GM19468 (cell line): Measurements from ENCODE around the gene NXN.

Experiments
- ATAC-seq: cut with Tn5 transposase; IDR thresholded peaks from one replicate; pipeline ENCODE4 v1.9.1; 2021; ENCODE audit warnings: mild to moderate bottlenecking, moderate library complexity, moderate number of reproducible peaks; ENCODE audit not compliant: unreplicated experiment; ENCODE audit errors: extremely low read depth

NXN gene

GRCh38 chr17:979539-980405 is at the start of gene NXN:
TSS of gene NXN (minus strand) at chr17:979776.
- ATAC-seq: no peak

DNA sequence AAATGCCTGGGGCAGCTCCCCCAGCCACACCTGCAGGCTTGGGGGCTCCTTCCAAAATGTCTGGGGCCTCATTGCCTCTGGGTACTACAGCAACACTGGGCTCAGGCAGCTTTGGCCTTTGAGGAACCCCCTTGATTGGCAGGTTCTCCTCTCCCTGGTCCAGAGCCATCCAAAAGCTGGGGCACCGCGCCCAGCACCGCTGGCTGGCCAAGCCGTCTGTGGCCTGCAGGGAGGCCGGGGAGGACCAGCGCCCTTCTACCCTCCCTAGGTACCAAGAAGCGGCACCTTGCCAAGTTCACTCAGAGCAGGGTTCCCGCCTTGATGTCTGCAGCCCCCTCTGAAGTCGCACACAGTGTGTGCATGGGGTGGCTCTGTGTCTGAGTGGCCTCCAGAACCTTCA is 47.5 kb upstream of the NXN start:
- no peak for ATAC-seq

GRCh38 chr17:1026599-1026975 is 47.0 kb upstream of the NXN start:
- no peak for ATAC-seq

DNA sequence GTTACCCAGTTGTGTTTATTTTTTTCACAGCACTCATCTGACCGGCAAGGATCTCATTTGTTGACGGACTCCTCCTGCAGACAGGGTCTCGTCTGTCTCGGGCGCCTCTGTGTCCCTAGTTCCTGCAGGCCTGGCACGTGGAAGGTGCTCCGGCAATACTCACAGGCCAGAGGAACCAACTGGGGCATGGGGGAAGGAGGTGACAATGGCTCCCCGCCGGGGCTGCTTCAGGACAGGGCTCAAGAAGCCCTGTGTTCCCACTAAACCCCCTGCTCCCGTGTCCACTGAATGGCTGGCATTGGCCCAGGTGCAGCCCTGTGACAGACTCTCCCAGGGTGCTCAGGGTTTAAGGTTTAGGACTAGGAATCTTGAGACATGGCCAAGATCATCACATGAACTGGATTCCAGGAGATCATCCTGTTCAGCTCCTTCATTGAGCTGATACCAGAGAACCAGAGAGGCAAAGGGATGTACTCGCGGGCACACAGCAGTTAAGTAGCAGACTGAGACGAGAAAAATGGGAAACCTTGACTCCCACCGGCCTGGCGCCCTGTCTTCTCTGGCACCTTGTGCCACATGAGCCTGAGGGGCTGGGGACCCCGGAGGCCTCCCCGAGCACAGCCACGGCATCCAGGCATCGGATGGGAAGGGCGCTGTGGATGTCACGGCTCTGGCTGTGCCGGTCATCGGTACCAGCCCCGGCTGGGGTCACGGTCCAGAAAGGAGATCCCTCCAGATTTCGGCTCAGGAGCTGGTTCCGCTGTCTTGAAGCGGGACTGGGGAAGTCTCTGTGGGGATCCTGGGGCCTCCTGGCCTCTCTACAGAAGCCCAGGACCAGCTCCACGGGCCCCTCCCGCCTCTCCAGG is 46.4 kb upstream of the NXN start:
- ATAC-seq: no peak

DNA sequence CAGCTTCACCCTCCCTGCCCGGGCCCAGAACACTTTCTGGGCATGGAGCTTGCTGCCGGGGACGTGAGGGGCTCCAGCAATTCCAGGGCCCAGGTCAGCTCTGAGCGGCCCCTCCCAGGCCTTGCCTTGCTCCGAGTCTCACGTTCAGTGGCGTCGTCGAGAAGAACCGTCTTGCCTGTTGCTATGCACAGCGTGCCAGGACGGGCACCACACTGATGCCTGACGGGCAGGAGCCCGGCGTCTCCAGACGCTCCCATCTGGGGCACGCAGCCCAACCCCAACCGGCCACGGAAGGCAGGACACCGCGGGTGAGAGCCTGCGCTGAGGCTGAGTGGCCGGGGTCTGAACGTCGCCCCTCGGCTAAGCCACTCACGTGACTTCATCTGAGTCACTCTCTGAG is 44.5 kb upstream of the NXN start:
- no peak for ATAC-seq

- ATAC-seq: no peak
These were observed 42.9 kb upstream of the NXN start for GRCh38 chr17:1022278-1023024.

DNA sequence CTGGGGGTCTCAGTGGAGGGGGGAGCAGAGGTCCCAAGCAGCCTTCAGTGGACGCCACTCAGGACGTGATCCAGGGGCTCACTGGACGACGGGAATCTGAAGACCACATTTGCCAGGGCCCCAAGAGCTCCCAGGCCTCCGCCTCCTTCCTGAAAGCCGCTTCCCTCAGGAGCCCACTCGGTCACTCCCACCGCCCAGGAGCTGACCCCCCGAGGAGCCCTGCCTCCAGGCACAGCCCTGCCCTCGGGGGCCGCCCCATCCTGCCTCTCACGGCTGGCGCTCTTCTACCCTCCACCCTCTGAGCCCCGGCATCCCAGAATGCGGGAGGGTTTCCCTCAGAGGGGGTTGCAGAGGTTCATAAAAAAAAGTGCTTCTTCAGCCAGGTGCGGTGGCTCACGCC is 41.6 kb upstream of the NXN start:
- no peak for ATAC-seq

DNA sequence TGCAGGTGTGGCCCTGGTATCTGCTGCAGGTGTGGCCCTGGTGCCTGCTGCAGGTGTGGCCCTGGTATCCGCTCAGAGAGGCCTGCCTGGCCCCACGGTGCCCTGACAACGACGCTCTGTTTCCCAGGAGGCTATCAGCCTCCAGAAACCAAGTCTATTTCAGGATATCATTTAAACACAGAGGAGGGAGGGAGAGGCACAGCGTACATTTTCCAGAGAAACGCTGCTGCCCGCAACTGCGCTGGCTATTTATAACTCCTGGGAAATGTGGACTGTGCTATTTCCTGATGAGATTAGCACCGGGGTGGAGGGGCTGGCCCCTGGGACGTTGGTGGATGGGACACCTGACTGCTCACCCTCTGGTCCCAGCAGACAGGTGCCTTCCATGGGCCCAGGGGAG is 39.9 kb upstream of the NXN start:
- no peak for ATAC-seq

DNA sequence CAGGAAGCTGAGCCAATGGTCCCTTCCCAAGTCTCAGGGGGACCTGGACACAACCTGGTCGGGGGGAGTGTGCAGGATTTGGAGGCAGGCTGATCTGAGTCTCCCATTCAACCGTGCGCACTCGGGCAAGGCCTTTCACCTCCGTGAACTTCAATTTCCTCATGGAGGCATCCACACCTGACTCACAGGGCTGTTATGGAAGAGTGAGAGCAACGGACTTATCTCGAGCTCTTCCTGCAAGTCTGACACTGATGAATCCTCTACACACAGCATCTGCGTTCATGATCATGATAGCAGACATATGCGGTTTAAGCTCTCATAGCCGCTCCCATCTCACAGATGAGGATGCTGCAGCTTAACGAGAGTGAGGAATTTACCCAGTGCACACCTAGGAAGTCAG is 39.0 kb upstream of the NXN start:
- ATAC-seq: no peak

DNA sequence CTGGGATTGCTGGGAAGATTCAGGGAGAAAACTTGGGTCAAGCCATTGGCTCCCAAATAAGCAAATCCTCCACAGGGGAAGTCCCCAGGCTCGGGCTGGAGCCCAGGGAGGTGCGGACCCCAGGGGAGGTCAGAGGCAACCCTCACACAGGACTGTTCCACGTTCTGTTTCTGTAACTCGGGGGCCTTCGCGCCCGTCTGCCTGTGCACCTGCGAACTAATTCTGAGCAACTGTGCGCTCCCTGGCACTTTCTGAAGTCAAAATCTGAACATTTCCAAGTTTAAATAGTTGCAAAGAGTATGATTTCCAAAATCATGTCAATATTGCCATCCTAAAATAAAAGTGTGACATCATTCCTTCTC is 34.1 kb upstream of the NXN start:
- ATAC-seq: no peak

DNA sequence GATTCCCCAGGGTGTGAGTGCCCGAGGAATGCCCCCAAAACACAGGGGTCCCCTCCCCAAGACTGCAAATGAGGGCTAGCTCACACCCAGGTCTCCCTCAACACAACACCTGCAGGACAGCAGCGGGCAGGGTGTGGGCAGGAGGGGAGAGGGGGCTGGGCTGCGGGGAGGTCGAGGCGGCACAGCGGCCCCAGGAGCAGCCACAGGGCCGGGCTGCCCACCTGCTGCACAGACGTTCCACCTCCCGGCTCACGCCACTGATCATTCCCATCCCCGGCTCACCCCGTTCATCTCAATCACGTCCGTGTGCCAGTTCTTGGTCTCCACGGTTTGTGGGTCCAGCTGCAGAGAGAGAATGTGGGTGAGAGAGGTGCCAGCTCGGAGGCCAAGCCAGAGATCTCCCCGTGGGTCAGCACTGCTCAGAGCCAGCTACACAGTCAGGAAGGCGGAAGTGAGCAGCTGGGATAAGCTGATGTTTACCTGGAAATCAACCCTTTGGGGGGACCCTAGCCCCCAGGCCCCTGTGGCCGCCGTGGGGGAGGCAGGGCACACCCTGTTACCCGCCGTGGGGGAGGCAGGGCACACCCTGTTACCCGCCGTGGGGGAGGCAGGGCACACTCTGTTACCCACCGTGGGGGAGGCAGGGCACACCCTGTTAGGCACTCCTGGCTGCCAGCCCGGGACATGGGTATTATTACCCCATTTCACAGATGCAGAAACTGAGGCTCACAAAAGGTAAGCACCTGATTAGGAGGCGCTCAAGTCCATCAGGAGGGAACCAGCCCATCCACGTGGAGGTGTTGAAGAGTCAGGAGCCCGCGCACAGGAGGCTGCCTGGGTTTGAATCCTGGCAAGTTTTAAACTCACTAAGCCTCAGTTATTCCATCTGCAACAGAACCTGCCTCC is 33.5 kb upstream of the NXN start:
- ATAC-seq: no peak

DNA sequence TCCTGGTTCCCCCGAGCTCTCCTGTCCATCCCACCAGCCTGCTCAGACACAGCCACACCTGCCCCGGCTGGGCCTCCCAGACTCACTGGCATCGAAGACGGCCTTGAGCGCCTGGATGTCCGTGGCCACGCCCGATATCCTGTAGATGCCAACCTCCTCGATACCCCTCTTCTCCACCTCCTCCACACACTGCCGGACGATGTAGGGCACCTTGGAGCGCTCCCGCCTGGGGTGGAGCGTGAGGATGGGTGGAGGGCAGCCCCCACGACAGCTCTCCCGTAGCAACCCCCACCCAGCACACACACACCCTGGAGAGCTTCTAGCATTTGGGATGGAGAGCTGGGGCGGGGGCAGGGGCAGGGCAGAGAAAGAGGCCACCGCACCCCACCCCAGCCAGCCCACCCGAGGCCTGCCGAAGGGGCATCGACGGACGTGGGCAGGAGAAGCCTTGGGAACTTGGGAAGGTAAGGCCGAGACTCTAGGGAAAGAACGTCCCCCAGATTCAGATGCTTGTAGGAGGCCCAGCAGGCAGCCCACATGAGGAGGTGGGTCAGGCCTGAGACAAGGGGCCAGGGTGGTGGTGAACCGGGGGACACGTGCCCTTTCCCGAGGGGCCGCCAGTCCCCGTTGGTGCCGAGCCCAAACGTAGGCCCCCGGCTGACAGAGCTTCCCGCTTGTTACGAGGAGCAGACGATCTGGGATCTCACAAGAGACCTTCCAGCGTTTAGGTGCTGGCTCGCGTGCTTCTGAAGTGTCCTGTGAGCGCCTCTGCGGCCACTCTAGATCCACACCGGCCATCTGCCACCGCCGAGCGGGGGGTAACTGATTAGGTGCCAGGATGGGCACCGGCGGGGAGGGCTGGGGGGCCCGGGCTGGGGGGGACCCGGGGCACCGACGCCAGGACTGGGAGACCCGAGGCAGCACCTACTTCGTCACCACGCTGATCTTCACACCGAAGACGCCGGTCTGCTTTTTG is 32.5 kb upstream of the NXN start:
- no peak for ATAC-seq

DNA sequence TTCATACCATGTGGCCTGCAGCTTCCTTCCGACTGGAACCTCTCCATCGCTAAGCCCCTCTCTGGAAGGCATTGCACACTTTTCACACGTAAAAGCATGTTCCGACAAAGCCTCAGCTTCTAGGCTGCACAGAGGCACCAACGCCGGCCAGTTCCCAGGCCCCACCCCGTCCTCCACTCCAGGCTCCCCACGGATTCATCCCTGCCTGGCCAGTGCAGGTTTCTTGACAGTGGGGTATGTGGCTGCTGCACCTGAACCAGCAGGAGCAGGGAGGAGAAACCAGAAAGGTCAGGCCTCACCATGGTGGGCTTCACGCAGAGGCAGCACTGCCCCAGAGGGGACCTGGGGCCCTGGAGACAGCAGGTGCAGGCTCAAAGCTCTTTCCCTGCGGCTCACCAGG is 31.6 kb upstream of the NXN start:
- ATAC-seq: no peak

DNA sequence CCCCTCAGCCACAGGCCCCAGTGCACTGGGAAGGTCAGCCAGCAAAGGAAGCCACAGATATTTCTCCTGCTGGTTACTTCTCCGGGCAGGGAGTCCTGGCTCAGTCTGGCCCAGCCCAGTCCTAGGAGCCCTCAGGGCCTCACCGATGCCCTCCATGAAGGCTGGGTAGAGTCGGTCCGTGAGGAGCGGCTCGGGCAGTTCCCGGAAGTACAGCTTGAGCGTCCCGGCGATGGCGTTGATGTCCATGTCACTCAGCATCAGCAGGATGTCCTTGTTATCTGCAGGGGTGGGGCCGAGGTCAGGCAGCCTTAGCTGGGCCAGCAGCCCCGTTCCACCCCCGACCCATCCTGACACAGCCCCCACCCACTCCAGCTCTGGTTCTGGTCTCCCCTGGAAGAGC is 31.0 kb upstream of the NXN start:
- ATAC-seq: no peak

- no peak for ATAC-seq
These were observed 30.5 kb upstream of the NXN start for GRCh38 chr17:1010086-1010450.

DNA sequence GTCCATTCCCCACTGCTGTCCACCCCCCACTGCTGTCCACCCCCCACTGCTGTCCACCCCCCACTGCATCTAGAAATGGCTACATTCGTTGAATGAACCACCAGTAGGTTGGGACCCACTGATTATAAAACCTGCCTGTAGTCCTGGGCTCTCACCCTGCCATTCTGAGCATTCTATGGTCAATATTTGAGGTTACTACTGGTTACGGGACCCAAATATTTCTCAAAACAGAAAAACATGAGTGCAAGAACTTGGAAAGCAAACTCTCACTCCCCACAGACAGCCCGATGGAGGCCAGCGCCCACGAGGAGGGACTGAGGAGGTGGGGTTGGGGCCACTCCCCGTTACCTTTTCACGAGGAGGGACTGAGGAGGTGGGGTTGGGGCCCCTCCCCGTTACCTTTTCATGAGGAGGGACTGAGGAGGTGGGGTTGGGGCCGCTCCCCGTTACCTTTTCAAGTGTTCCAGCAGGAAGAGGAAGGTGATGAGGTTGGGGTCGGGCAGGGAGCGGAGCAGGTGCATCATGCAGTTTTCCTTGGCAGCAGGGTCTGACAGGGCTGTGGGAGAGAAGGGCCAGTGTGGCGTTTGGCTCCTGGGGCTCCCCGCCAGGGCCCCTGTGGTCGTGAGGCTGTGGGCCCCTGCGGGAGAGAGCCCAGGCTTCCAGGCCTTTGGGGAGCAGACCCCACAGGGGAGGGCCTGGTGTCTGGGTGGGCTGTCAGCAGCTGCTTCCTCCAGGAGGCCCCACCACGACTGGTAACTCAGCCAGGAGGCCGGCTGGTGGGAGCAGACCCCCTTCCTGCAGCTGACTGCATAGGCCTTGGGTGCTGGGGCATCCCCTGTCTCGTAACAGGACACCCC is 29.9 kb upstream of the NXN start:
- no peak for ATAC-seq

DNA sequence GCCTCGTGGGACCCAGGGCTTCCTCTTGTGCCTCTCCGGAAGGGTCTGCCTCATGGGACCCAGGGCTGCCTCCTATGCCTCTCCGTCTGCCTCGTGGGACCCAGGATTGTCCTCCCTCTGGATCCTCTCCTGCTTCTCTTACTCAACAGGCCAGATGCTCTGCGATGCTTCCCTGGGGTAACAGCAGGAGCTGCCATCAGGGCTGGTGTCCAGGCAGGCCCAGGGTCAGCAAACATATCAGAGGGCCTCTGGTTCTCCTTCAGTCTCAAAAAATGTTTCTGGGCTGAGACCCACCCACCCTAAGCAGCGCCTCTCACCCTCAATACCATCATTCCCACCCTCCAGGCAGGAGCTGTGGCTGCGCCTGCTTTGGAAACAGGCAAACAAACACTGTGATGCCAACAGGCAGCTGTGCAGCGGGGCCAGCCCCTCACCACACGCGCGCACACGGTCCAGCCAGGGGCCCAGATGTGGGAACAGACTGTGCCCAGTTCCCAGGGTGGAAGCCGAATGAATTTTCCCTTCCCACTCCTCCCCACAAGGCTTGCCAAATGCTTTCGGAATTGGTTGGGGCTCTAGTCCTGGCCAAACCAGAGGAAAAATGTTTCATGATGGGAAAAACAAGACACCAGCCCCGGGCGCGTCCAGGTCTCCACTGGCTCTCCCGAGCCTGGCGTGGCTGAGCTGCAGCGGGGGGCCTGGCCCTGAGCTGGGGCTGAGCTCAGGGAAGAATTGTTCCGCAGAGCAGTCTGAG is 28.6 kb upstream of the NXN start:
- ATAC-seq: no peak
